Measurements from ENCODE around the gene DAAM2.
A peak's percentile ranks its signal among the peaks of the same experiment; 100 is the strongest.

Gene DAAM2

GRCh38 chr6:39849764-39850163, 57.6 kb downstream of the DAAM2 start:
- no peak for DNase-seq

- DNase-seq = peak; percentile 13
Observed at GRCh38 chr6:39850736-39851297, 58.6 kb downstream of the DAAM2 start.

DNA sequence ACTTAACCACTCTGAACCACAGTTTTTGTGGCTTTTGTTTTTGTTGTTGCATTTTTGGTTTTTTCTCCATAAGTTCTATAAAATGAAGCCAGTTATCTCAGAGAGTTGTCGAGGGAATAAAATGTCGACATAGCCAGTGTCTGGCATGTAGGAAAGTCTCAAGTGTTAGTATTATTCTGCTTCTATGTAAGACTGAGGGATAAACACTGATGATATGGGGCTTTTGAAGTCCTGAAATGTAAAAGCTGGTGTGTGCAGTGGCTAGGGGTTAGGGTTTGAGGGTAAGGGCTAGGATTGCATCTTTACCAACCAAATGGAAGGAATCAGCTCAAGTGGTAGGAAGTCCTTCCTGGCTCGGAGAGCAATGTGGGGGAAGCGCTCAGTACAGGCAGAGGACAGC, 59.2 kb downstream of the DAAM2 start:
- DNase-seq = no peak

DNA sequence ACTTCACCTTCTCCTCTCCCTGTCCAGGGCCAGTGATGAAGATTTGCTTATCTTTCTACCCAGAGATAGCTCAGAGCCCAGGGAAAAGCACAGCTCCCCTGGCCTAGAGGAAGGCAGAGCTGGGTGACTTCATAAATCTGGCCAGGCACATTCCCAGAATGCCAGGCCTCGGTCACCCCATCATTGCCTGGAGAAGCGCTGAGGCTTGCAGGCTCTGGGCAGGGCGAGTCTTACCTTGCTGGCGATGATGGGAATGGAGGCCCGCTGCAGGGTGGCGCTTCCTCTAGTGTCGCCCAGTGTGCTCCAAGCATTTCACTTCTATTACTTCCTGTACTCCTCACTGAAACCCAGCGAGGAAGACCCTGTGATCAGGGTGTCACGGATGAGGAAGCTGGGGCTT, 60.1 kb downstream of the DAAM2 start:
- DNase-seq = no peak

DNA sequence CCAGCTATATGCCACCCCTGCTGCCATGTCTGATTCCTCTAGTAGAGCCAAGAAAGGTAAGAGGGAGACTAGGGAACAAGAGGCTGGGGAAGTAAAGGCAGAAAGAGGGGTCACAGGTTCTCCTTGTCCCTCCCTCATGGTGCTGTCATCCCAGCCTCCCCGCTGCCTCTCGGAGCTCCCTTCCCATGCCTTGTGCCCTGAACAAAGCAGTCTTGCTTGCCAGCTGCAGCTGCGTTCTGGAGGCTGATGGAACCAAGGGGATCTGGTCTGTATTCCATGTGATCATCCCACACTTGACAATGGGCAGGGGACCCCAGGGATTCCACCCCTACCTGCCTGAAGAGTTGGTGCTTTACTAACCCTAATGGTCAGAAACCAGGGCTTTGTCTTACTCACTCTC, 61.4 kb downstream of the DAAM2 start:
- no peak for DNase-seq

DNA sequence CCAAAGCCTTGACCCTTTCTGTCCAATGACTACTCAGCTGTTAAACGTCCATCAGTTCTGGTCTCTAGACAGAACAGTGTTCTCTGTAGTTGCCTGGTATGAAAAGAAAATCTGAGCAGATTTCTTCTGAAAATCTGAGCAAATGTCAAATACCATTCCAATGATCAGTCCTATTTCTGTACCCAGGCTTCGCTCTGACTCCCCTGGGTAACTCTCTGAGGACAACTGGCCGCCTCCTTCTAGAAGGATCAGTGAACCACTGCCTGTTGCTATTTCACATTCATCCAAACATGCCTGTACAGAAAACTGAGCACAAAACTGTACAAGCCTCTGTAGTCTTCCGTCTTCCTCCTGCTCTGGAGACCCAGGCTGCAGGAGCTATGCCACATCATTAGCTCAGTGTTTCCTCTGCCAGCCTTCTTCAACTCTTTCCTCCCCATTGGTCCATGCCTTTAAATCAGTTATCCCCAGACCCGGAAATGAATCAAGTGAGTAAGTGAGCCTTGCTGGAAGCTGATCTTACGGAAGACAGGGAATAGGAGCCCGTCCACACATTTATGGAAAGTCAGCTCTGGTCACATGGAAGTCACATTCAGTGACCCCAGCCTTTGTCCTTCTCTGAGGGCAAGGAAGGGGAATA, 63.3 kb downstream of the DAAM2 start:
- no peak for DNase-seq

DNA sequence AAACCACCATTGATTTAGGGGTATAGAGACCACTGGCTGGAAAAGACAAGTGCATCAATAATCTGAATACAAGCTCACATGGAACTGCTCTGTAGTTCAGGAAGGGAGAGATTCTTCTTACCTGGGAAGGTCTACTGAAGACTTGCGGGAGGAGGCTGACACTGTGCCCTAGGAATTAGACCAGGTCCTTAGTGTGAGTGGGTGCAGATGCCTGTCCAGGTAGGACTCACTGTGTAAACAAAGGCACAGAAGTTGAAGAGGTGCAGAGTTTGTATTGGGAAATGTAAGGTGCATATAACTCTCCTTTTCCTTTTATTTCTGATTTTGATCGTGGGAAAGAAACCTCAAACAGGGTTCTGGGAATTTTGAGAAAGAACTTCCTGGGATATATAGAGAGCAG, 66.8 kb downstream of the DAAM2 start:
- DNase-seq = no peak

DNA sequence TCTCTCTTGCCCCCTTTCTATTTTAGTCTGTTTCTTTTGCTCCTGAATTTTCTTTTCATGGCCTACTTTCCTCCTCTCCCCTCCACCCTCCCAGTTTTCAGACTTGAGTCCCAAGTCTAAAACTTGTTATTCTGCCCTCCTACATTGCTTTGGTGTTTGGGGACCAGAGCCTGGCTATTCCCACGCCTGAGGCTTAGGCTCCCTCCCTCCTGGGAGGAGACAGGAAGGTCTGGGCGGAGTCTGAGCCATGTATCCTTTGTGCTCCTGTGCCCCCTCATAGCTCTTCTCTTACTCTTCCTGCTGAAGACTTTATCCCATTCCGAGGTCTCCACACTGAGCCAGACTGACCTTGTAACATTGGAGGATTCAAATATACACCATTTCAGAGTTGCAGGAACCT, 69.5 kb downstream of the DAAM2 start:
- DNase-seq = no peak

- DNase-seq = peak; percentile 55
Observed at GRCh38 chr6:39865011-39865888, 73.1 kb downstream of the DAAM2 start.

GRCh38 chr6:39867592-39867991, 75.4 kb downstream of the DAAM2 start:
- DNase-seq = no peak

GRCh38 chr6:39870950-39871349, 78.8 kb downstream of the DAAM2 start:
- DNase-seq = no peak

GRCh38 chr6:39873439-39873838, 81.3 kb downstream of the DAAM2 start:
- DNase-seq = no peak

- DNase-seq = no peak
Observed at GRCh38 chr6:39876111-39876510, 83.9 kb downstream of the DAAM2 start.

DNA sequence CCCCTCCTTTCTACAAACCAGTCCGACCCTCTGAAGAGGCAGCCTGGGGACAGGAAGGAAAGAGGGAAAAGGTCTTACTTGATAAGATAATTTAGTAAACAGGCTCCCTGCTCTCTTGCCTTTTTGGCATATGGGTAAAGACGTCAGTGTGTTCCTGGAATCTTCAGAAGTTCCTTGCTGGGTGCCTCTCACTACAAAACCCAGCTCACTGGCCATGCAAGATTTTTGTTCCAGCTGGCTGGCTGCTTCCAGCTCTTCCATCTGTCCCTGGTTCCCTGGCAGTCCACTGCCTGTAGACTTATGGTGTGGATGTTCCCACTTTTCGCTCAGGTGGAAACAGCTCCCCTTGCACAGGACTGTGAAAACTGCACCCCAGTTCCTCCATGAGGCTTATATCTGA, 84.7 kb downstream of the DAAM2 start:
- no peak for DNase-seq

GRCh38 chr6:39879535-39879934, 87.4 kb downstream of the DAAM2 start:
- no peak for DNase-seq

DNA sequence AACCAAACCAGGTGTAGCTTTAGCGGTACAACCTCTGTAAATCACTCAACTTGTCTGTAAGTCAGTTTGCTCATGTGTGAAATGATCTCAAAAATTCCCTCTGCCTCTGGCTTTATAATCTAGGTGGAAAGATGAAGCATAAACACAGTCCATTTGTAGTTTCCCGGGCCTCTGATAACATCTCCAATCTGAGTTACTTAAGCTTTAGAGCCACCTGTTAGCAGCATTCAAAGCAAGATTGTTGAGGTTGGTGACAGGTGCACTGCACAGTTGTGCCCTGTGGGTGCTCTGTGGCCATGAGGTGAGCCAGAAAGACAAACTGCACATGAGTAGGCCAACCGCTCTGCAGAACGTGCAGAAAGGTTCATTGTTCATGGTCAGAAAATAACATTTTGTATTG, 88.4 kb downstream of the DAAM2 start:
- no peak for DNase-seq

GRCh38 chr6:39881851-39882530, 89.8 kb downstream of the DAAM2 start:
- DNase-seq = peak; percentile 48

- DNase-seq = peak; percentile 84
Observed at GRCh38 chr6:39882531-39882899, 90.3 kb downstream of the DAAM2 start.

DNA sequence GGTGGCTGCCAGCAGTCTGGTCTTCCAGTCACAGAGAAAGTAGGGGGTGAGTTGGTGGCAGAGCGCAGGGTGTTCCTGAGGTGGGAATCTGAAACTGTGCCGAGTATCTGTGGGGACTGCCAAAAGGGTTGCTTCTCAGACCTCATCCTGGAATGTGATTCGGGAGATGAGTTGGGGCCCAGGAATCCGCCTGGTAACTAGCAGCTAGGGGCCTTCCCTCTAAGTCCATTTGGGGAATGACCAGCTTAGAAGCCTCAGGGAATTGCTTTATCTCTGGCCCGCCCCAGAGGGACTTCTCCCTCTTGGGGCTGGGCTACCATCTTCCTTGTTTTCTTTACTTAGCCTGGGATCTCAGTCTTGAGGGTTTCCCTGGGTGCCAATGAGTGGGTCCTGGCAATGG, 92.5 kb downstream of the DAAM2 start:
- DNase-seq = no peak

GRCh38 chr6:39885691-39886090, 93.5 kb downstream of the DAAM2 start:
- DNase-seq = no peak

- no peak for DNase-seq
Observed at GRCh38 chr6:39886871-39887270, 94.7 kb downstream of the DAAM2 start.

DNA sequence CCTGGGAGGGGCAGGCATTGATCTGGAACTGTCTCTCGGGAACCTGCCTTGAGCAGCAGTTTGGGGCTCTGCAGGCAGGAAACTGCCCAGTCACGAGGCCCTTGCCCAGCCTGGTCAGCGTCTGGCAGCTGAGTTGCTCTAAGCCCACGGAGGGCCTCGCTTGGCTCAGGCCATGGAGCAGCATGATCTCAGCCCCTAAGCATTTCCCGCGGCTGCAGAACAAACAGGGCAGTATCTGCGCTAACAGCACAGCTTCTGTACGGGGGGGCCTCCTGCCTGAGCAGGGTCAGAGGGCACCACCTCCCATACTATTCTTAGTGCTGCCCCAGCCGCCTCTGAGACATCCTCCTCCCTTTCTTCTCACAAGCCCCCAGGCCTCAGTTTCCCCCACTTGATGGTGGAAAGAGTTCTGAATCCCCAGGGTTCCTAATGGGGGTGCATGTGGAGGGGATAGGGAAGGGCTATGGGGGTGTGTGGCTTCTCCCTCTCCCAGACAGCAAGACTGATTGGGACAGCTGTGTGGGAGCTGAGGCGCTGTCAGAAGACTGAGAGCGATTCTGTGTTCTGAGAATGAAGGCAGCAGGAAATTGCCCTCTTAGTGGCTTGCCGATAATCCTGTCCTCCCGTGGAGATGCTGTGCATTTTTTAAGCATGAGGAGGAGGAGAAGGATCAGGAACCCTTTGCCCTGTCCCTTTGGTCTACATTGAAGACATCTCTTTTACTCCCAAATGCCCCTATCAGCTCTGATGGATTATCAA, 95.7 kb downstream of the DAAM2 start:
- peak; percentile 69 for DNase-seq

GRCh38 chr6:39889229-39889628, 97.1 kb downstream of the DAAM2 start:
- no peak for DNase-seq
